ENCODE results near the gene TRIM25. TPM values are rescaled to one million over a fixed set of nuclear protein-coding genes. Genes with fewer than 3 reads are reported as not detected.
A peak's percentile ranks its signal among the peaks of the same experiment; 100 is the strongest.

TRIM25 gene, protein sequence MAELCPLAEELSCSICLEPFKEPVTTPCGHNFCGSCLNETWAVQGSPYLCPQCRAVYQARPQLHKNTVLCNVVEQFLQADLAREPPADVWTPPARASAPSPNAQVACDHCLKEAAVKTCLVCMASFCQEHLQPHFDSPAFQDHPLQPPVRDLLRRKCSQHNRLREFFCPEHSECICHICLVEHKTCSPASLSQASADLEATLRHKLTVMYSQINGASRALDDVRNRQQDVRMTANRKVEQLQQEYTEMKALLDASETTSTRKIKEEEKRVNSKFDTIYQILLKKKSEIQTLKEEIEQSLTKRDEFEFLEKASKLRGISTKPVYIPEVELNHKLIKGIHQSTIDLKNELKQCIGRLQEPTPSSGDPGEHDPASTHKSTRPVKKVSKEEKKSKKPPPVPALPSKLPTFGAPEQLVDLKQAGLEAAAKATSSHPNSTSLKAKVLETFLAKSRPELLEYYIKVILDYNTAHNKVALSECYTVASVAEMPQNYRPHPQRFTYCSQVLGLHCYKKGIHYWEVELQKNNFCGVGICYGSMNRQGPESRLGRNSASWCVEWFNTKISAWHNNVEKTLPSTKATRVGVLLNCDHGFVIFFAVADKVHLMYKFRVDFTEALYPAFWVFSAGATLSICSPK
- 34.2 and 53.3 TPM in 2 replicates for total RNA-seq
- polyA plus RNA-seq, result 53.9 and 67.8 TPM in 2 replicates
- 39.1 and 41.2 TPM in 2 replicates for polyA plus RNA-seq (2012)
- 40.7 and 58.4 TPM in 2 replicates for polyA minus RNA-seq (ENCODE audit: low replicate concordance)

DNA sequence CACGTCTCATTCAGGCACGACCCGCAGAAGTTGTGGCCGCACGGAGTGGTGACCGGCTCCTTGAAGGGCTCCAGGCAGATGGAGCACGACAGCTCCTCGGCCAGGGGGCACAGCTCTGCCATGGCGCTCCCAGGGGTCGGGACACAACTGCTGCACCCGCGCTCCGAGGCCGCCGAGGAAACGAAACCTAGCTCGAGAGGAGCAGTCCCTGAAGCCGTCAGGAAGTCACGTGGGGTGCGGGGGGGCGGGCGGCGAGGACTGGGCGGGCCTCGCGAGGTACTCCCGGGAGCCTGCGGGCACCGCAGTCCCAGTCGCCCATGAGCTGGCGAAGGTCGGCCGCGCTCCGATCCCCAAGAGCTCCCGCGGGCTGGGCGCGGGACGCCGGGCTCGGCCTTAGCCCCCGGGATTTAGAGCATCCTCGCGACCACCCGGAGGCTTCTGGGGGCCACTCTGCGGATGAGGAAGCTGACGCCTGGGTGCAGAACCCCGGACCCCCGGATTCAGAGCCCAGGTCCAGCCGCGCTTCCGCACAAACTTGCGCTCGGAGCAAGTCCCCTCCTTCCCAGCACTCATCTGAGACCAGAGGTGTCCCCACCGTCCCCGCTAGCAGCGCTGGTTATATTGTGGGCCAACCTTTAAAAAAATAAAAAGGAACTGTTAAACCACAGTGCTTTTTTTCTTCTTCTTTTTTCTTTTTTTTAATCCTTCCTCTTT, at the start of gene TRIM25:
Gene TRIM25 (minus strand): TSS at position 183 of the 714 bp plus-strand sequence. CDS start 61 bp downstream, at position 122.
- H3K79me2 ChIP-seq (ENCODE audit: control insufficient read depth, insufficient read depth, low read length), result peaks cover 51% of the 10 kb centered on the region
- peak within 1 kb of the TSS; percentile 87 for H2AFZ ChIP-seq (ENCODE audit: low read length)
- TF ChIP-seq, protein P1, sequence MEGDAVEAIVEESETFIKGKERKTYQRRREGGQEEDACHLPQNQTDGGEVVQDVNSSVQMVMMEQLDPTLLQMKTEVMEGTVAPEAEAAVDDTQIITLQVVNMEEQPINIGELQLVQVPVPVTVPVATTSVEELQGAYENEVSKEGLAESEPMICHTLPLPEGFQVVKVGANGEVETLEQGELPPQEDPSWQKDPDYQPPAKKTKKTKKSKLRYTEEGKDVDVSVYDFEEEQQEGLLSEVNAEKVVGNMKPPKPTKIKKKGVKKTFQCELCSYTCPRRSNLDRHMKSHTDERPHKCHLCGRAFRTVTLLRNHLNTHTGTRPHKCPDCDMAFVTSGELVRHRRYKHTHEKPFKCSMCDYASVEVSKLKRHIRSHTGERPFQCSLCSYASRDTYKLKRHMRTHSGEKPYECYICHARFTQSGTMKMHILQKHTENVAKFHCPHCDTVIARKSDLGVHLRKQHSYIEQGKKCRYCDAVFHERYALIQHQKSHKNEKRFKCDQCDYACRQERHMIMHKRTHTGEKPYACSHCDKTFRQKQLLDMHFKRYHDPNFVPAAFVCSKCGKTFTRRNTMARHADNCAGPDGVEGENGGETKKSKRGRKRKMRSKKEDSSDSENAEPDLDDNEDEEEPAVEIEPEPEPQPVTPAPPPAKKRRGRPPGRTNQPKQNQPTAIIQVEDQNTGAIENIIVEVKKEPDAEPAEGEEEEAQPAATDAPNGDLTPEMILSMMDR (conservative IDR thresholded peaks at IDR 0.05 in 1 of 2, IDR thresholded peaks at IDR 0.05 in 1 of 2; ENCODE audit: low read depth in 1 of 2, low read length in 2 of 2), result no peak
- no peak for TF ChIP-seq EZH2 (IDR thresholded peaks at IDR 0.05; ENCODE audit: low read length, missing control alignments)
- peak within 1 kb of the TSS; percentile 90 for H3K9ac ChIP-seq (ENCODE audit: insufficient read depth, low read length)
- peak within 1 kb of the TSS; percentile 89 to 93 (median 92) for H3K4me3 ChIP-seq (replicated peaks in 1 of 4; ENCODE audit: control extremely low read depth in 1 of 4, insufficient read depth in 1 of 4, low read depth in 3 of 4, low read length in 4 of 4)
- H3K27ac ChIP-seq (ENCODE audit: insufficient read depth, low read length), result peak within 1 kb of the TSS; percentile 93
- no peaks in the 10 kb centered on the region for H4K20me1 ChIP-seq (ENCODE audit: control insufficient read depth, extremely low read depth, insufficient read depth, low read length)
- H3K36me3 ChIP-seq (ENCODE audit: control insufficient read depth, insufficient read depth, low read length), result peaks cover 2% of the 10 kb centered on the region
- peak within 1 kb of the TSS; percentile 94 for H3K4me2 ChIP-seq (ENCODE audit: extremely low read depth, insufficient read depth, low read length)
- H3K27me3 ChIP-seq (ENCODE audit: control insufficient read depth, insufficient read depth, low read length), result no peaks in the 10 kb centered on the region
- peak; percentile 86 to 88 for DNase-seq (ENCODE audit: low read depth in 2 of 2)
- peaks cover 9% of the 10 kb centered on the region for H3K4me1 ChIP-seq (ENCODE audit: control insufficient read depth, extremely low read depth, insufficient read depth, low read length)
- no peaks in the 10 kb centered on the region for H3K9me3 ChIP-seq (ENCODE audit: control insufficient read depth, insufficient read depth, low read depth, low read length)

DNA sequence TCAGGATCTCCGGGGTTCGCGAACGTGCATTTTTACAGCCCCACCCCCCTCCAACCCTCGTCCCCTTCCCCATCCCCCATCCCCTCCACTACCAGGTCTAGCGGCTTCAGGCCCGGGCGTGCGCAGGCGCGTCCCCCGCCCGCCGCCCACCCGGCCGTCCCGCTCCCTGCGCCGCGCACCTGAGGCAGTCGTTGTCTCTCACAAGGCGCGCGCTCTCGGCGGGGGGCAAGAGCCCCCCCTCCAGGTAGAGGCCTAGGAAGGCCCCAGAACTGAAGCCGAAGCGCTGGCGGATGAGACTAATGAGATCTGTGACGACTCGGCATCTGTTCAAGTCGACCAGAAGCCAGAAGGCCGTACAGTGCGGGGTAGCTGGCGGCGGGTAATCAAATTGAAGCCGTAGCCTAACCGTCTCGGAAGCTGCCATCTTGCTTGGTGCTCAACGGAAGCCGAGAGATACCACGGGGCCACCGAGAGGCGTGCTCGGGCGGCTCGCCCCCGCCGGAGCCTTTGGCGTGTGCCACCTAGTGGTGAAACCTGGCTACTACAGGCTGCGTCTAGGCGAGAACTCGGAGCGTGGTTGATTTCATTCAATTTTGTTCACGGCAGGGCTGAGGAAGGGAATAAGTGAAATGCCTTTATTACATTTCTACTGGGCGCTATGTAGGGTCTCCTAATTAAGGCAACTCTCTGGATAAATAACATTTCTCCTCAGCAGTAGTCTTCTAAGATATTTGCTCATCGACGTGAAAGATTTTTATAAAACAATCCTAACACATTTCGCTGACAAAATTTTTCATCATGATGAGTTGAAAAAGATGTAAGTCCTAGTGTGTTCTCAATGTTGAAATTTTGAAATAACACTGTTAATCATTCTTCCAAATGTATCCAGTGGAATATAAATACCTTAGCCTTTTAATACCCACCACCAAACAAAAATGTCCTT, 47.0 kb upstream of the TRIM25 start, which contains the start of gene COIL:
Gene COIL (minus strand): TSS at position 455 of the 943 bp plus-strand sequence. CDS start 31 bp downstream, at position 424.
- peak within 1 kb of the TSS; percentile 96 for H3K9ac ChIP-seq (ENCODE audit: insufficient read depth, low read length)
- peak within 1 kb of the TSS; percentile 95 for H2AFZ ChIP-seq (ENCODE audit: low read length)
- H4K20me1 ChIP-seq (ENCODE audit: control insufficient read depth, extremely low read depth, insufficient read depth, low read length), result no peaks in the 10 kb centered on the region
- no peaks in the 10 kb centered on the region for H3K9me3 ChIP-seq (ENCODE audit: control insufficient read depth, insufficient read depth, low read depth, low read length)
- peaks cover 32% of the 10 kb centered on the region for H3K79me2 ChIP-seq (ENCODE audit: control insufficient read depth, insufficient read depth, low read length)
- DNase-seq (ENCODE audit: low read depth in 2 of 2), result peak; percentile 88 to 91
- H3K4me1 ChIP-seq (ENCODE audit: control insufficient read depth, extremely low read depth, insufficient read depth, low read length), result peaks cover 2% of the 10 kb centered on the region
- peak within 1 kb of the TSS; percentile 79 to 92 (median 90) for H3K4me3 ChIP-seq (replicated peaks in 1 of 4; ENCODE audit: control extremely low read depth in 1 of 4, insufficient read depth in 1 of 4, low read depth in 3 of 4, low read length in 4 of 4)
- H3K36me3 ChIP-seq (ENCODE audit: control insufficient read depth, insufficient read depth, low read length), result no peaks in the 10 kb centered on the region
- H3K27me3 ChIP-seq (ENCODE audit: control insufficient read depth, insufficient read depth, low read length), result no peaks in the 10 kb centered on the region
- H3K27ac ChIP-seq (ENCODE audit: insufficient read depth, low read length), result peak within 1 kb of the TSS; percentile 93
- H3K4me2 ChIP-seq (ENCODE audit: extremely low read depth, insufficient read depth, low read length), result peak within 1 kb of the TSS; percentile 57
- TF ChIP-seq EZH2 (IDR thresholded peaks at IDR 0.05; ENCODE audit: low read length, missing control alignments), result no peak
- TF ChIP-seq, protein P1 (conservative IDR thresholded peaks at IDR 0.05 in 1 of 2, IDR thresholded peaks at IDR 0.05 in 1 of 2; ENCODE audit: low read depth in 1 of 2, low read length in 2 of 2), result peak; percentile 91 to 98

Measured in fibroblast of lung (primary cell).